MM.1S (cell line): Measurements from ENCODE around the gene ZNF554.

Source experiments
- DNase-seq: peaks from one replicate; pipeline ENCODE4 v3.0.0-alpha.2; 2015
- H2AFZ ChIP-seq: fragments of 300-600 bp; sonication (generic); 2 replicates; pipeline ENCODE4 v1.6.0; 2016; ENCODE audit warnings: antibody characterized with exemption, low read length
- H3F3A ChIP-seq: fragments of 300-600 bp; sonication (generic); 2 replicates; pipeline ENCODE4 v1.6.1; 2016; ENCODE audit warnings: mild to moderate bottlenecking, antibody characterized with exemption, low read length, moderate library complexity, mixed read lengths; ENCODE audit not compliant: insufficient read depth
- H3K27ac ChIP-seq: fragments of 300-600 bp; sonication (generic); 2 replicates; pipeline ENCODE4 v1.5.1; 2016; ENCODE audit warnings: mild to moderate bottlenecking, low read length
- H3K27me3 ChIP-seq: fragments of 300-600 bp; sonication (generic); replicated peaks from 2 replicates; pipeline ENCODE4 v1.6.0; 2016; ENCODE audit warnings: low read length; ENCODE audit not compliant: insufficient read depth
- H3K36me3 ChIP-seq: fragments of 300-600 bp; sonication (generic); replicated peaks from 2 replicates; pipeline ENCODE4 v1.6.1; 2016; ENCODE audit warnings: mild to moderate bottlenecking, low read length, mixed read lengths; ENCODE audit not compliant: insufficient read depth
- H3K4me1 ChIP-seq: fragments of 300-600 bp; sonication (generic); 2 replicates; pipeline ENCODE4 v1.6.1; 2016; ENCODE audit warnings: low read length, mixed read lengths
- H3K4me2 ChIP-seq: fragments of 300-600 bp; sonication (generic); 2 replicates; pipeline ENCODE4 v1.6.0; 2016; ENCODE audit warnings: low read depth, low read length
- H3K4me3 ChIP-seq: fragments of 300-600 bp; sonication (generic); 2 replicates; pipeline ENCODE4 v1.5.1; 2016; ENCODE audit warnings: low read length, mixed read lengths
- H3K79me2 ChIP-seq: fragments of 300-600 bp; sonication (generic); 2 replicates; pipeline ENCODE4 v1.6.1; 2016; ENCODE audit warnings: mixed run types, low read length, mixed read lengths
- H3K9ac ChIP-seq: fragments of 300-600 bp; sonication (generic); 2 replicates; pipeline ENCODE4 v1.6.1; 2016; ENCODE audit warnings: low read length, mixed read lengths
- H3K9me2 ChIP-seq: fragments of 300-600 bp; sonication (generic); replicated peaks from 2 replicates; pipeline ENCODE4 v1.6.1; 2016; ENCODE audit warnings: mild to moderate bottlenecking, low read length, mixed read lengths; ENCODE audit not compliant: insufficient read depth
- H3K9me3 ChIP-seq: fragments of 300-600 bp; sonication (generic); replicated peaks from 2 replicates; pipeline ENCODE4 v1.6.1; 2016; ENCODE audit warnings: mild to moderate bottlenecking, low read length, mixed read lengths; ENCODE audit not compliant: insufficient read depth
- H4K20me1 ChIP-seq: fragments of 300-600 bp; sonication (generic); 2 replicates; pipeline ENCODE4 v1.6.1; 2016; ENCODE audit warnings: mild to moderate bottlenecking, low read length, moderate library complexity, mixed read lengths; ENCODE audit not compliant: insufficient read depth
- CTCF ChIP-seq: fragments of 300-600 bp; sonication (generic); IDR thresholded peaks from 2 replicates; pipeline ENCODE4 v1.5.1; 2016; ENCODE audit warnings: antibody characterized with exemption, low read length, mixed read lengths
- EZH2 ChIP-seq: fragments of 300-600 bp; sonication (generic); optimal IDR thresholded peaks from 2 replicates; pipeline ENCODE3; 2017; ENCODE audit warnings: low read depth, mild to moderate bottlenecking, antibody characterized with exemption, low read length, mixed read lengths
- EZH2phosphoT487 ChIP-seq: fragments of 300-600 bp; sonication (generic); IDR thresholded peaks from 2 replicates; pipeline ENCODE4 v1.6.1; 2018; ENCODE audit warnings: antibody characterized with exemption, low read length

ZNF554 gene

DNA sequence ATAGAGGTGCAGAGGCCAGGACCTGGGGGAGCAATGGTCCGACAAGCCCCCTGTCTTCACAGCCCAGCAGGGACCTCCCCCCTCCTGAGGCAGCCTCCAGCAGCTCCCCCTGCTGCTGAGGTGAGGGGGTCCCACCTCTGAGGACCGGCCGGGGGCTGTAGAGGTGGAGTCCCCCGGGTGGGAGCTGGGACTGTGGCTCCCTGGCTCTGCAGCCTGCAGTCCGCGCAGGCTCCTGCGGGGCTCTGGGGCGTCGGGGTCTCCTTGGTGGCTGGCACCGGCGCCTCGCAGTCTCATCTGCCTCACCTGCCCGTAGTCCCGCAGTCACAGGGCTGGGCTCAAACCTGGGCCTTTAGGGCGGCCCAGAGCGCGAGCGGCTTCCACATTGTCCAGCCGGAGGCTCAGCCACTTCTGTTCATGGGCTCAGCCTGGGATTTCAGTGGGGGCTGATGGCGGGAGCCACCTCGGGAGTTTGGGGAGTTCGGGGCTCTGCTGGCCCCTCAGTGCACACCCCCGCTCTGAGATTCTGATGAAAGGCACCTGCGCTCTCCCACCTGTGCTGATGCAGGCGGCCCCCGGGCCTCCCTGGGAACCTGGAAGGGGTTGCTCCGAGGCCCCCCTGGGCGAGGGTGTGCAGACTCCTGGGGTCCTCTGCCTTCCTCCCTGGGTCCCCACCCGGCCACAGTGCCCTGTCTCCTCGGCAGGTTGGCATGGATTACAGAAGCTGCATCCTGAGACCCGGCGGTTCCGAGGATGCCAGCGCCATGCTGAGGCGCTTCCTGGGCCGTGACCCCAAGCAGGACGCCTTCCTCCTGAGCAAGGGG lies 7.0 kb upstream of the ZNF554 start:
- TF ChIP-seq EZH2phosphoT487 (no peak), CTCF (no peak), EZH2 (no peak)

DNA sequence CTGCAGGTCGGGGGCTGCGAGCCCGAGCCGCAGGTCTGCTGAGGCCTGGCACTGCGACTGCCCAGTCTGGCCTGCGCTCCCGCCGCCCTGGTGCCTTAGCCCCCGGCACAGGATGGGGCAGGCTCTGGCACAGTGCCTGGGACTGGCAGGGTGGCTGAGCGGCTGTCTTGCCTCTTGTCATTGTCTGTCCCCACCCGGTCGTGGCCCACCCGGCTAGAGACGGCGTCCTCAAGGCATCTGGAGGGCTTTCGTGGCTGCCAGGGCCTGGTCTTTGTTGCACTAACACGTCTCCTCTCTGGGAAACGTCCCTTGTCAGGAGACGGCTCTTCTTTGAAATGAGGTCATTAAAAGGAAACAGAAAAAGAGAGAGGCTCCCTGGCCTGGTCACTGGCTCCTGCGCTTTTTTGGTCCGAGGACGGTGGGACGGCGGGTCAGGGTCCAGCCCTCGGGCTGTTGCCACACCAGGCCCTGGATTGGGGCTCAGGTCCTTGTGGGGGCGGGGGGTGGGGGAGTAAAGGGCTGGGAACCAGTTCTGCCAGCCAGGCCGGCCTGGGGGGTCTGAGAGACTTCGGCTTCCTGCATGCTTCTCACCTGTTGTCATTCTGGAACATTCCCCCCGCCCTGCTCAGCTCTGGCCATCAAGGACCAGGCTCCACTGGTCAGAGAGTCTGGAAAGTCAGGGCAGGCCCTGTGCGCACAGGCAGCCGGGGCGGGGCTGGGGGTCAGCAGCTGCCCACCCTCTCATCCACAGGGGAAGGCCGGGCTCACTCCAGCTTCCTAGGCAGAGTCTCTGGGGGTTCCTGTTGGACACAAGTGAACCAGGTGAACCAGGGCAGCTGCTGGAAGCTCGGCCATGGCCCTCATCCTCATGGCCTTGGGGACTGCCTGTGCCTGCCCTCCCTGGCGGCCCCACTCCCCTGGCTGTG lies 6.2 kb upstream of the ZNF554 start:
- TF ChIP-seq CTCF (no peak), EZH2 (no peak), EZH2phosphoT487 (no peak)
- Histone ChIP-seq H4K20me1 (no peaks in the 10 kb centered on the region), H3F3A (no peaks in the 10 kb centered on the region), H2AFZ (no peak overlapping the region), H3K79me2 (no peaks in the 10 kb centered on the region), H3K4me3 (no peak overlapping the region), H3K4me1 (no peaks in the 10 kb centered on the region), H3K36me3 (no peaks in the 10 kb centered on the region; the same call in 1 of the 2 replicates), H3K9ac (no peak overlapping the region), H3K9me3 (no peaks in the 10 kb centered on the region), H3K27me3 (no peaks in the 10 kb centered on the region), H3K9me2 (no peaks in the 10 kb centered on the region), H3K4me2 (no peak overlapping the region), H3K27ac (no peak overlapping the region)
- DNase-seq, result no peak

More for the DNA sequence above, 7.0 kb upstream of the ZNF554 start:
- no peak overlapping the region for H3K27ac ChIP-seq
- H3K9ac ChIP-seq, result no peak overlapping the region
- H4K20me1 ChIP-seq, result no peaks in the 10 kb centered on the region
- no peaks in the 10 kb centered on the region for H3K9me2 ChIP-seq
- no peak overlapping the region for H2AFZ ChIP-seq
- H3K27me3 ChIP-seq, result no peaks in the 10 kb centered on the region
- H3K4me1 ChIP-seq, result no peaks in the 10 kb centered on the region
- H3F3A ChIP-seq, result no peaks in the 10 kb centered on the region
- H3K9me3 ChIP-seq, result no peaks in the 10 kb centered on the region
- H3K4me2 ChIP-seq, result no peak overlapping the region
- no peak for DNase-seq
- no peaks in the 10 kb centered on the region for H3K79me2 ChIP-seq
- H3K4me3 ChIP-seq, result no peak overlapping the region
- peaks cover 5% of the 10 kb centered on the region; the same call in 1 of the 2 replicates for H3K36me3 ChIP-seq

- Histone ChIP-seq H3K79me2 (no peaks in the 10 kb centered on the region), H3K27ac (no peak overlapping the region), H3K4me3 (no peak overlapping the region), H3K9me2 (no peaks in the 10 kb centered on the region), H3K4me1 (no peaks in the 10 kb centered on the region), H4K20me1 (no peaks in the 10 kb centered on the region), H2AFZ (no peak overlapping the region), H3K9me3 (no peaks in the 10 kb centered on the region), H3K9ac (no peak overlapping the region), H3K4me2 (no peak overlapping the region), H3F3A (no peaks in the 10 kb centered on the region), H3K27me3 (no peaks in the 10 kb centered on the region), H3K36me3 (no peaks in the 10 kb centered on the region)
- DNase-seq, result no peak
- no peak for TF ChIP-seq EZH2
- no peak for TF ChIP-seq CTCF
- no peak for TF ChIP-seq EZH2phosphoT487
Measured at GRCh38 chr19:2814426-2814825, 5.2 kb upstream of the ZNF554 start.
